SK-N-SH (cell line): ENCODE measurements around the gene PLCXD1.

Source experiments
- CHD2 ChIP-seq: fragments of 150-350 bp; IDR thresholded peaks from 2 replicates; pipeline ENCODE4 v1.6.1; 2018; ENCODE audit warnings: low read length; ENCODE audit not compliant: partially characterized antibody
- EZH2phosphoT487 ChIP-seq: fragments of 200-600 bp; sonication (generic); IDR thresholded peaks from 2 replicates; pipeline ENCODE4 v1.6.1; 2017; ENCODE audit warnings: low read depth, mixed run types, mild to moderate bottlenecking, antibody characterized with exemption, moderate library complexity, borderline replicate concordance
- FOSL2 ChIP-seq: IDR thresholded peaks from 2 replicates; pipeline ENCODE4 v1.4.0; 2012; ENCODE audit warnings: low read depth, mild to moderate bottlenecking, moderate library complexity, borderline replicate concordance
- JUND ChIP-seq: IDR thresholded peaks from 2 replicates; pipeline ENCODE4 v1.4.0; 2012
- POLR2AphosphoS5 ChIP-seq: IDR thresholded peaks from 2 replicates; pipeline ENCODE4 v1.6.1; 2012; ENCODE audit warnings: low read depth, low read length
- RAD21 ChIP-seq: IDR thresholded peaks from 2 replicates; pipeline ENCODE4 v1.6.1; 2012; ENCODE audit warnings: mild to moderate bottlenecking, low read length
- REST ChIP-seq: IDR thresholded peaks from 2 replicates; pipeline ENCODE4 v1.6.1; 2012; ENCODE audit warnings: mild to moderate bottlenecking, low read depth, low read length, moderate library complexity
- SIN3A ChIP-seq: IDR thresholded peaks from 2 replicates; pipeline ENCODE4 v1.6.1; 2012; ENCODE audit warnings: low read depth, mild to moderate bottlenecking, low read length, moderate library complexity, borderline replicate concordance
- TEAD4 ChIP-seq: IDR thresholded peaks from 2 replicates; pipeline ENCODE4 v1.4.0; 2012; ENCODE audit warnings: mild to moderate bottlenecking, borderline replicate concordance; ENCODE audit not compliant: insufficient read depth
- TF ChIP-seq, protein P1 (sequence below): IDR thresholded peaks from 2 replicates; pipeline ENCODE4; 2012
- TF ChIP-seq, protein P2 (sequence below): fragments of 200-600 bp; sonication (generic); IDR thresholded peaks from 2 replicates; pipeline ENCODE4 v1.6.1; 2017; ENCODE audit warnings: antibody characterized with exemption, mild to moderate bottlenecking, moderate library complexity

DNA sequence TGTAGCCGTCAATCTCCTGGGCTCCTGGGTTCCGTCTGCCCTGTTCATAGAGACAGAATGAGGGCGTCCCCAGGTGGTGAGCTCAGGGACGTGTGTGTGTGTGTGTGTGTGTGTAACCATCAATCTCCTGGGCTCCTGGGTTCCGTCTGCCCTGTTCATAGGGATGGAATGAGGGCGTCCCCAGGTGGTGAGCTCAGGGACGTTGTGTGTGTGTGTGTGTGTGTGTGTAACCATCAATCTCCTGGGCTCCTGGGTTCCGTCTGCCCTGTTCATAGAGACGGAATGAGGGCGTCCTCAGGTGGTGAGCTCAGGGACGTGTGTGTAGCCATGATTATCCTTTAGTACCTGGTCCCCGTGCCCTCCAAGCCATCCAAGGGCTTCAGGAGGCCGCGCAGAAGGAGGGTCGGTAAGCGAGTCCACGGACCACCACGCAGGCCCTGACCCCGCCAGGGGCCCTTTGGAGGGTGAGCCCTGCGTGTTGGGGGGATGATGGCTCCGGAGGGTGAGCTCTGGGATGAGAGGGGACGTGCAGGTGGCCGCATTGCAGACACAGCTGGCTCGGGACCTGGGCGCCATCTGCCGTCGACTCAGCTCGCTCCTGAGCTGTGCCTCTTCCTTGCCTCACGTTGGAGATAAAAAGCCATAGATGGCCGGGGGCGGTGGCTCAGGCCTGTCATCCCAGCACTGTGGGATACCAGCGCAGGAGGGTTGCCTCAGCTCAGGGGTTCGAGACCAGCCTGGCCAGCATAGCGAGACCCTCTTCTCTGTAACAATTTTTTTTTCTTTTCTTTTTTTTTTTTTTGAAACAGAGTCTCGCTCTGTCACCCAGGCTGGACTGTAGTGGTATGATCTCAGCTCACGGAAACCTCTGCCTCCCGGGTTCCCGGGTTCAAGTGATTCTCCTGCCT lies 42.8 kb downstream of the PLCXD1 start:
- TF ChIP-seq, protein P1, sequence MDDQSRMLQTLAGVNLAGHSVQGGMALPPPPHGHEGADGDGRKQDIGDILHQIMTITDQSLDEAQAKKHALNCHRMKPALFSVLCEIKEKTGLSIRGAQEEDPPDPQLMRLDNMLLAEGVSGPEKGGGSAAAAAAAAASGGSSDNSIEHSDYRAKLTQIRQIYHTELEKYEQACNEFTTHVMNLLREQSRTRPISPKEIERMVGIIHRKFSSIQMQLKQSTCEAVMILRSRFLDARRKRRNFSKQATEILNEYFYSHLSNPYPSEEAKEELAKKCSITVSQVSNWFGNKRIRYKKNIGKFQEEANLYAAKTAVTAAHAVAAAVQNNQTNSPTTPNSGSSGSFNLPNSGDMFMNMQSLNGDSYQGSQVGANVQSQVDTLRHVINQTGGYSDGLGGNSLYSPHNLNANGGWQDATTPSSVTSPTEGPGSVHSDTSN, result no peak
- TF ChIP-seq REST, result no peak
- TF ChIP-seq, protein P2, sequence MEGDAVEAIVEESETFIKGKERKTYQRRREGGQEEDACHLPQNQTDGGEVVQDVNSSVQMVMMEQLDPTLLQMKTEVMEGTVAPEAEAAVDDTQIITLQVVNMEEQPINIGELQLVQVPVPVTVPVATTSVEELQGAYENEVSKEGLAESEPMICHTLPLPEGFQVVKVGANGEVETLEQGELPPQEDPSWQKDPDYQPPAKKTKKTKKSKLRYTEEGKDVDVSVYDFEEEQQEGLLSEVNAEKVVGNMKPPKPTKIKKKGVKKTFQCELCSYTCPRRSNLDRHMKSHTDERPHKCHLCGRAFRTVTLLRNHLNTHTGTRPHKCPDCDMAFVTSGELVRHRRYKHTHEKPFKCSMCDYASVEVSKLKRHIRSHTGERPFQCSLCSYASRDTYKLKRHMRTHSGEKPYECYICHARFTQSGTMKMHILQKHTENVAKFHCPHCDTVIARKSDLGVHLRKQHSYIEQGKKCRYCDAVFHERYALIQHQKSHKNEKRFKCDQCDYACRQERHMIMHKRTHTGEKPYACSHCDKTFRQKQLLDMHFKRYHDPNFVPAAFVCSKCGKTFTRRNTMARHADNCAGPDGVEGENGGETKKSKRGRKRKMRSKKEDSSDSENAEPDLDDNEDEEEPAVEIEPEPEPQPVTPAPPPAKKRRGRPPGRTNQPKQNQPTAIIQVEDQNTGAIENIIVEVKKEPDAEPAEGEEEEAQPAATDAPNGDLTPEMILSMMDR, result peak; percentile 45
- no peak for TF ChIP-seq FOSL2
- TF ChIP-seq POLR2AphosphoS5, result no peak
- peak; percentile 58 for TF ChIP-seq RAD21
- TF ChIP-seq CHD2, result no peak
- TF ChIP-seq TEAD4, result no peak
- no peak for TF ChIP-seq JUND
- no peak for TF ChIP-seq SIN3A
- TF ChIP-seq EZH2phosphoT487, result no peak
